Stomach (tissue), 4 donors: Measurements from ENCODE around the gene COQ4.

Experiments
- EP300 ChIP-seq: sonication (generic); formaldehyde crosslinking; IDR thresholded peaks from one replicate; pipeline ENCODE4 v1.6.1; 2017; ENCODE audit warnings: antibody characterized with exemption
- POLR2A ChIP-seq, 4 donors: fragments of 450-650 bp; IDR thresholded peaks; one replicate each; pipeline ENCODE4 v1.6.1; 2016; ENCODE audit warnings: antibody characterized with exemption in 4 of 4, control low read depth in 2 of 4, mild to moderate bottlenecking in 1 of 4, moderate library complexity in 1 of 4
- TF ChIP-seq, protein P1 (sequence below), 7 experiments: fragments of 450-650 bp in 4 of 7; fragments of 200-600 bp in 3 of 7; sonication (generic) in 3 of 7; IDR thresholded peaks; one replicate each; pipeline ENCODE4 v1.5.1; 2016 to 2019; ENCODE audit warnings: antibody characterized with exemption in 7 of 7, control low read depth in 2 of 7, mild to moderate bottlenecking in 1 of 7

GRCh38 chr9:128316421-128316820 is 6.2 kb upstream of the COQ4 start:
- TF ChIP-seq, protein P1, sequence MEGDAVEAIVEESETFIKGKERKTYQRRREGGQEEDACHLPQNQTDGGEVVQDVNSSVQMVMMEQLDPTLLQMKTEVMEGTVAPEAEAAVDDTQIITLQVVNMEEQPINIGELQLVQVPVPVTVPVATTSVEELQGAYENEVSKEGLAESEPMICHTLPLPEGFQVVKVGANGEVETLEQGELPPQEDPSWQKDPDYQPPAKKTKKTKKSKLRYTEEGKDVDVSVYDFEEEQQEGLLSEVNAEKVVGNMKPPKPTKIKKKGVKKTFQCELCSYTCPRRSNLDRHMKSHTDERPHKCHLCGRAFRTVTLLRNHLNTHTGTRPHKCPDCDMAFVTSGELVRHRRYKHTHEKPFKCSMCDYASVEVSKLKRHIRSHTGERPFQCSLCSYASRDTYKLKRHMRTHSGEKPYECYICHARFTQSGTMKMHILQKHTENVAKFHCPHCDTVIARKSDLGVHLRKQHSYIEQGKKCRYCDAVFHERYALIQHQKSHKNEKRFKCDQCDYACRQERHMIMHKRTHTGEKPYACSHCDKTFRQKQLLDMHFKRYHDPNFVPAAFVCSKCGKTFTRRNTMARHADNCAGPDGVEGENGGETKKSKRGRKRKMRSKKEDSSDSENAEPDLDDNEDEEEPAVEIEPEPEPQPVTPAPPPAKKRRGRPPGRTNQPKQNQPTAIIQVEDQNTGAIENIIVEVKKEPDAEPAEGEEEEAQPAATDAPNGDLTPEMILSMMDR (IDR thresholded peaks at IDR 0.05) = no peak
- TF ChIP-seq EP300 = no peak
- TF ChIP-seq POLR2A (IDR thresholded peaks at IDR 0.05) = no peak
